ENCODE data around the gene PHF19.

DNA sequence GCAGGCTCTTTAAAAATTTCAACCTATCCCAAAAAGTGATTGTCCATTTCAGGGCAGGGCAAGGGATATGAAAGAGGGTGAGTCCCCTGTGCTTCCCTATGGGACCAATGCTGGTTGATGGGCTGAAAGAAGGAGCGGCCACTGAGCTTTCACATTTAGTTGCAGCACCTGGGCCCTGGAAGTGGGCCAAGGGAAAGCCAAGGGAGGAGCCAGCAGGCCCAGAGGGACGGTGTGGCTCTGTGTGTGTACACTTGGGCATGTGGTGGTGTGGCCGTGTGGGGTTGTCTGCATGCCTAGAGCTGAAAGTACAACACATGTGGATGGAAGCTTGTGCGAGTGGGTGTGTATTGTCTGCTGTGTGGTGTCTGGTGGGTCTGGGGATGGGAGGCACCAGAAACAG, 20.3 kb downstream of the PHF19 start:
- TF ChIP-seq, protein P1, sequence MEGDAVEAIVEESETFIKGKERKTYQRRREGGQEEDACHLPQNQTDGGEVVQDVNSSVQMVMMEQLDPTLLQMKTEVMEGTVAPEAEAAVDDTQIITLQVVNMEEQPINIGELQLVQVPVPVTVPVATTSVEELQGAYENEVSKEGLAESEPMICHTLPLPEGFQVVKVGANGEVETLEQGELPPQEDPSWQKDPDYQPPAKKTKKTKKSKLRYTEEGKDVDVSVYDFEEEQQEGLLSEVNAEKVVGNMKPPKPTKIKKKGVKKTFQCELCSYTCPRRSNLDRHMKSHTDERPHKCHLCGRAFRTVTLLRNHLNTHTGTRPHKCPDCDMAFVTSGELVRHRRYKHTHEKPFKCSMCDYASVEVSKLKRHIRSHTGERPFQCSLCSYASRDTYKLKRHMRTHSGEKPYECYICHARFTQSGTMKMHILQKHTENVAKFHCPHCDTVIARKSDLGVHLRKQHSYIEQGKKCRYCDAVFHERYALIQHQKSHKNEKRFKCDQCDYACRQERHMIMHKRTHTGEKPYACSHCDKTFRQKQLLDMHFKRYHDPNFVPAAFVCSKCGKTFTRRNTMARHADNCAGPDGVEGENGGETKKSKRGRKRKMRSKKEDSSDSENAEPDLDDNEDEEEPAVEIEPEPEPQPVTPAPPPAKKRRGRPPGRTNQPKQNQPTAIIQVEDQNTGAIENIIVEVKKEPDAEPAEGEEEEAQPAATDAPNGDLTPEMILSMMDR (conservative IDR thresholded peaks at IDR 0.05) = no peak
- no peak for TF ChIP-seq ZFX (IDR thresholded peaks at IDR 0.05)
